Fibroblast of mammary gland (primary cell): ENCODE data around the gene DTX1.

Source experiments
- DNase-seq: peaks from one replicate; pipeline ENCODE4 v3.0.0-alpha.2; 2010; ENCODE audit warnings: low read depth
- H3K4me3 ChIP-seq: 2 replicates; pipeline ENCODE4 v1.5.1; 2011; ENCODE audit warnings: low read depth, mild to moderate bottlenecking, low read length, moderate library complexity; ENCODE audit not compliant: control insufficient read depth
- CTCF ChIP-seq: conservative IDR thresholded peaks from 2 replicates; pipeline ENCODE4 v1.5.1; 2011; ENCODE audit warnings: low read depth, low read length, inconsistent platforms; ENCODE audit not compliant: control insufficient read depth, insufficient read depth

DTX1 gene

GRCh38 chr12:113054948-113055486, 1.5 kb upstream of the DTX1 start:
- TF ChIP-seq CTCF, result no peak
- H3K4me3 ChIP-seq, result no peak overlapping the region
- no peak for DNase-seq

- no peak overlapping the region for H3K4me3 ChIP-seq
- no peak for DNase-seq
- no peak for TF ChIP-seq CTCF
Measured at GRCh38 chr12:113055594-113056380, 743 bp upstream of the DTX1 start.

- no peak for TF ChIP-seq CTCF
- DNase-seq, result no peak
- no peak overlapping the region for H3K4me3 ChIP-seq
Measured at GRCh38 chr12:113056381-113056630, 224 bp upstream of the DTX1 start.

- DNase-seq, result no peak
- TF ChIP-seq CTCF, result no peak
- H3K4me3 ChIP-seq, result no peak overlapping the region
Measured at GRCh38 chr12:113057565-113058485, 1.3 kb downstream of the DTX1 start.

GRCh38 chr12:113058553-113058952, 2.0 kb downstream of the DTX1 start:
- no peak for DNase-seq
- no peak overlapping the region for H3K4me3 ChIP-seq
- no peak for TF ChIP-seq CTCF

- H3K4me3 ChIP-seq, result no peak overlapping the region
- no peak for DNase-seq
- TF ChIP-seq CTCF, result no peak
Measured at GRCh38 chr12:113059071-113059595, 2.6 kb downstream of the DTX1 start.
